Left lung (tissue), 10 donors: ENCODE data around the gene N4BP2. TPM values are rescaled to one million over a fixed set of nuclear protein-coding genes. Genes with fewer than 3 reads are reported as not detected.
A peak's percentile ranks its signal among the peaks of the same experiment; 100 is the strongest.

ENCODE experiments used
- ATAC-seq: fragments of 200-7000 bp; cut with Tn5 transposase; one replicate; pipeline ENCODE4 v1.9.1; 2020; ENCODE audit warnings: moderate library complexity
- DNase-seq, 4 donors: peaks; one replicate each; pipeline ENCODE4 v3.0.0-alpha.2; 2013 to 2020
- H3K27ac ChIP-seq, 2 donors: fragments of 200-600 bp; sonication (generic) in 1 of 2; one replicate each; pipeline versions ENCODE4 v1.5.0 to v1.8.0; 2020 to 2021
- H3K27me3 ChIP-seq, 2 donors: fragments of 200-600 bp; sonication (generic) in 1 of 2; one replicate each; pipeline versions ENCODE4 v1.5.0 to v1.8.0; 2020 to 2021
- H3K36me3 ChIP-seq, 2 donors: fragments of 200-600 bp; sonication (generic) in 1 of 2; one replicate each; pipeline versions ENCODE4 v1.5.0 to v1.8.0; 2020 to 2021
- H3K4me1 ChIP-seq, 2 donors: fragments of 200-600 bp; one replicate each; pipeline ENCODE4 v1.8.0; 2021
- H3K4me3 ChIP-seq, 2 donors: fragments of 200-600 bp; sonication (generic) in 1 of 2; one replicate each; pipeline versions ENCODE4 v1.5.0 to v1.8.0; 2020 to 2021; ENCODE audit warnings: mild to moderate bottlenecking in 1 of 2
- H3K9me3 ChIP-seq, 2 donors: fragments of 200-600 bp; sonication (generic) in 1 of 2; one replicate each; pipeline versions ENCODE4 v1.5.0 to v1.8.0; 2020 to 2021
- intact Hi-C, 2 donors: fragments of 100-400 bp; cut with DNase I; formaldehyde crosslinking; loops; one replicate each; pipeline versions ENCODE4 v1.11.2 to v1.14.2; 2022
- polyA plus RNA-seq, 6 donors: library from polyadenylated mRNA; unstranded; fragments of 120-200 nt; gene quantifications; one replicate each; pipeline ENCODE4 v1.2.1, GENCODE V29; 2013; ENCODE audit not compliant: insufficient read length in 6 of 6
- total RNA-seq, 2 donors: library from RNA; stranded (reverse); fragmentation: NEBNext Ultra II Directional; extraction: Animal tissue kit (Norgen Biotek cat#: 25700); gene quantifications; one replicate each; pipeline ENCODE4 v1.2.1, GENCODE V29; 2021
- TF ChIP-seq, protein P1 (sequence below), 2 donors: fragments of 200-600 bp; sonication (generic) in 1 of 2; IDR thresholded peaks; one replicate each; pipeline versions ENCODE4 v1.5.0 to v1.8.0; 2021; ENCODE audit warnings: antibody characterized with exemption in 2 of 2
- donor health status: DM: no; HTN: yes; CAD: no.
- donor health status: DM: no; HTN: no; CAD: no.

The N4BP2 gene
- total and polyA plus RNA-seq, 8 donors, result 5.9 to 22.3 (median 18.8) TPM

DNA sequence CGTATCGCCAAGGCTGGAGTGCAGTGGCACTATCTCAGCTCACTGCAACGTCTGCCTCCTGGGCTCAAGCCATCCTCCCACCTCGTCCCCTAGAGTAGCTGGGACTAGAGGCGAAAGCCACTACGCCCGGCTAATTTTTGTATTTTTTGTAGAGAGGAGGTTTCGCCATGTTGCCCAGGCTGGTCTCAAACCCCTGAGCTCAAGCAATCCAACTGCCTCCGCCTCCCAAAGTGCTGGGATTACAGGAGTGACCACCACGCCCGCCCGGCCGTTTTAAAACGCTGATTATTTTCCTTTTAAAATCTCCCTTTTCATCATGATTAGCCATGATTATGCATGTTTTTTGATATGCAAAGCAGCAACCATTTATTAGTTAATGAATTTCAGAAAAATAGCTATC, 2.2 kb downstream of the N4BP2 start:
- intact Hi-C loops, result loop anchor here in 1 of 2 donors (10.0 kb wide), 1 partner anchor 266 kb away; no protein-coding TSS in a partner anchor
- Histone ChIP-seq H3K36me3 (peaks cover 0 to 5% of the 10 kb centered on the region in 2 donors), H3K4me3 (peak overlapping the region in 1 of 2 donors; percentile 61), H3K9me3 (no peaks in the 10 kb centered on the region), H3K27me3 (no peaks in the 10 kb centered on the region), H3K4me1 (peaks cover 0 to 29% of the 10 kb centered on the region in 2 donors), H3K27ac (peak overlapping the region; percentile 100)
- TF ChIP-seq, protein P1, sequence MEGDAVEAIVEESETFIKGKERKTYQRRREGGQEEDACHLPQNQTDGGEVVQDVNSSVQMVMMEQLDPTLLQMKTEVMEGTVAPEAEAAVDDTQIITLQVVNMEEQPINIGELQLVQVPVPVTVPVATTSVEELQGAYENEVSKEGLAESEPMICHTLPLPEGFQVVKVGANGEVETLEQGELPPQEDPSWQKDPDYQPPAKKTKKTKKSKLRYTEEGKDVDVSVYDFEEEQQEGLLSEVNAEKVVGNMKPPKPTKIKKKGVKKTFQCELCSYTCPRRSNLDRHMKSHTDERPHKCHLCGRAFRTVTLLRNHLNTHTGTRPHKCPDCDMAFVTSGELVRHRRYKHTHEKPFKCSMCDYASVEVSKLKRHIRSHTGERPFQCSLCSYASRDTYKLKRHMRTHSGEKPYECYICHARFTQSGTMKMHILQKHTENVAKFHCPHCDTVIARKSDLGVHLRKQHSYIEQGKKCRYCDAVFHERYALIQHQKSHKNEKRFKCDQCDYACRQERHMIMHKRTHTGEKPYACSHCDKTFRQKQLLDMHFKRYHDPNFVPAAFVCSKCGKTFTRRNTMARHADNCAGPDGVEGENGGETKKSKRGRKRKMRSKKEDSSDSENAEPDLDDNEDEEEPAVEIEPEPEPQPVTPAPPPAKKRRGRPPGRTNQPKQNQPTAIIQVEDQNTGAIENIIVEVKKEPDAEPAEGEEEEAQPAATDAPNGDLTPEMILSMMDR (IDR thresholded peaks at IDR 0.05), result no peak
- ATAC-seq (no peak), DNase-seq (no peak)

DNA sequence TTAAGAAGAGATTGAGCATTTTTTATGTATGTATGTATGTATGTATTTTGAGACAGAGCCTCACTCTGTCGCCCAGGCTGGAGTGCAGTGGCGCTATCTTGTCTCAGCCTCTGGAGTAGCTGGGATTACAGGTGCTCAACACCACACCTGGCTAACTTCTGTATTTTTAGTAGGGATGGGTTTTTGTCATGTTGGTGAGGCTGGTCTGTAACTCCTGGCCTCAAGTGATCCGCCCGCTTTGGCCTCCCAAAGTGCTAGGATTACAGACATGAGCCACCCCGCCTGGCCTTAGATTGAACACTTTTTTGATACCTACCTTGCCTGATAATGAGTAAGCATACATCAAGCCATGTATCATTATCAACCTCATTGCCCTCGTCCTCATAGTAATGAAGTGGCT, 2.7 kb downstream of the N4BP2 start:
- Histone ChIP-seq H3K36me3 (peaks cover 0 to 8% of the 10 kb centered on the region in 2 donors), H3K4me3 (no peak overlapping the region), H3K9me3 (no peaks in the 10 kb centered on the region), H3K4me1 (peaks cover 0 to 25% of the 10 kb centered on the region in 2 donors), H3K27me3 (no peaks in the 10 kb centered on the region), H3K27ac (no peak overlapping the region)
- no peak for DNase-seq
- intact Hi-C loops, result loop anchor here in 1 of 2 donors (10.0 kb wide), 1 partner anchor 265 kb away; no protein-coding TSS in a partner anchor
- ATAC-seq, result no peak
- TF ChIP-seq, protein P1 (IDR thresholded peaks at IDR 0.05), result no peak

DNA sequence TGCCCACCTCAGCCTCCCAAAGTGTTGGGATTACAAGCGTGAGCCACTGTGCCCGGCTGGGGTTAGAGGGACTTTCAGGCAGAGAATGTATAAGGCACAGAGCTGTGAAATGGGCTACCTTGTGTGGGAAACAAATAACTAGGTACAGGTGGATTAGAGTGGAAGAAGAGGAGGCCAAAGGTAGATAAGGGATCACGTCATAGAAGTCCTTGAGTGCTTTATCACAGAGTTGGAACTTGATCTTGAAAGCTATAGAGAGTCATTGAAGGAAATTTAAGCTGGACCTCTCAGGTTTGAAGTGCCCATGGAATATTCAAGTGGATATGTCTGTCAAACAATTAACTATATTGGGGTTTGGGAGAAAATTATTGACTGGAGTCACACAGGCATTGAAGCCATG, 8.4 kb downstream of the N4BP2 start:
- Histone ChIP-seq H3K4me1 (peaks cover 0 to 12% of the 10 kb centered on the region in 2 donors), H3K27ac (no peak overlapping the region), H3K27me3 (no peaks in the 10 kb centered on the region), H3K36me3 (peaks cover 0 to 11% of the 10 kb centered on the region in 2 donors), H3K4me3 (no peak overlapping the region), H3K9me3 (no peaks in the 10 kb centered on the region)
- ATAC-seq (peak; percentile 89), DNase-seq (peak in 1 of 4 donors; percentile 24)
- intact Hi-C loops, result no loop called here
- TF ChIP-seq, protein P1 (IDR thresholded peaks at IDR 0.05), result no peak

DNA sequence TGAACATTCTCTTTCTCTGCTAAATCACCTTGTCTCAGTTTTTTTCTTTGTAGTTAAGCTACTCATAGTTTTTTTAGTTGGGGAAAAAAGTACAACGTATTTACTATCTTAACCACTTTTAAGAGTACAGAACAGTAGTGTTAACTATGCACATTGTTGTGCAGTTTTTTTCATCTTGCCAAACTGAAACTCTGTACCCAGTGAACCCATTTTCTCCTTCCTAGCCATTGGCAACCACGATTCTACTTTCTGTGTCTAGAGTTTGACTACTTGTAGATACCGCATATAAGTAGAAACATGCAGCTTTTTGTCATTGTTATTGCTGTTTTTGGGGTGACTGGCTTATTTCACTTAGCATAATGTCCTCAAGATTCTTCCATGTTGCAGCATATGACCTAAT, 10.0 kb downstream of the N4BP2 start:
- DNase-seq, result no peak
- ATAC-seq, result no peak
- Histone ChIP-seq H3K9me3 (no peaks in the 10 kb centered on the region), H3K27me3 (no peaks in the 10 kb centered on the region), H3K4me1 (peaks cover 0 to 12% of the 10 kb centered on the region in 2 donors), H3K36me3 (peaks cover 0 to 6% of the 10 kb centered on the region in 2 donors), H3K27ac (no peak overlapping the region), H3K4me3 (no peak overlapping the region)
- intact Hi-C loops, result no loop called here
- TF ChIP-seq, protein P1 (IDR thresholded peaks at IDR 0.05), result no peak

DNA sequence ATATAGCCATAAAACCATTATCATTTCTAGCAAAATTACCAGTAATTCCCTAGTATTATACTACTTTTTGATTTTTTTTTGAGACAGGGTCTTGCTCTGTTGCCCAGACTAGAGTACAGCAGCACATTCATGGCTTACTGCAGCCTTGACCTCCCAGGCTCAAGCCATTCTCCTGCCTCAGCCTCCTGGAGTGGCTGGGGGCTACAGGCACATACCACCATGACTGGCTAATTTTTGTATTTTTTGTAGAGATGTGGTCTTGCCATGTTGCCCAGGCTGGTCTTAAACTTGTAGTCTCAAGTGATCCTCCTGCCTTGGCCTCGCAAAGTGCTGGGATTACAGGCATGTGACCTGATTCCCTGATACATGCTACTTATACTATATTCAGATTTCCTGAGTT, 13.7 kb downstream of the N4BP2 start:
- H3K4me3 ChIP-seq, result no peak overlapping the region
- H3K9me3 ChIP-seq, result no peaks in the 10 kb centered on the region
- no peaks in the 10 kb centered on the region for H3K27me3 ChIP-seq
- no peak overlapping the region for H3K27ac ChIP-seq
- peaks cover 0 to 10% of the 10 kb centered on the region in 2 donors for H3K4me1 ChIP-seq
- intact Hi-C loops, result no loop called here
- H3K36me3 ChIP-seq, result peaks cover 0 to 16% of the 10 kb centered on the region in 2 donors
- ATAC-seq (no peak), DNase-seq (no peak)
- TF ChIP-seq, protein P1 (IDR thresholded peaks at IDR 0.05), result no peak
